ENCODE results near the gene KHDRBS1. TPM values are rescaled to one million over a fixed set of nuclear protein-coding genes. Genes with fewer than 3 reads are reported as not detected.
A peak's percentile ranks its signal among the peaks of the same experiment; 100 is the strongest.
"Not testable (repeated sequence)": the region's sequence is repeated elsewhere in the genome, so short reads cannot be mapped to it uniquely, and the experiment has no call there.

KHDRBS1 gene
- total and polyA plus RNA-seq, 7 experiments from 2014 or later: 89.2 to 162 (median 116) TPM

GRCh38 chr1:32056598-32056997 is 42.9 kb downstream of the KHDRBS1 start:
- Mint-ChIP-seq H3K27ac (peak overlapping the region in 6 of 9 donors; percentile 28 to 68 (median 48)), H3K27me3 (no peaks in the 10 kb centered on the region), H3K4me1 (peaks cover 0 to 3% (median 0%) of the 10 kb centered on the region in 7 donors), H3K9me3 (no peaks in the 10 kb centered on the region), H3K4me3 (no peak overlapping the region), H3K36me3 (peaks cover 0 to 25% (median 11%) of the 10 kb centered on the region in 5 donors)
- Histone ChIP-seq H3K4me3 (ENCODE audit: low read length) (no peak overlapping the region), H3K9me3 (ENCODE audit: control insufficient read depth in 2 of 3, low read length in 3 of 3) (no peaks in the 10 kb centered on the region), H3K27me3 (ENCODE audit: control insufficient read depth in 2 of 2, insufficient read depth in 2 of 2, low read length in 2 of 2) (no peaks in the 10 kb centered on the region), H3K36me3 (ENCODE audit: control insufficient read depth in 2 of 3, insufficient read depth in 3 of 3, low read length in 3 of 3) (peaks cover 13 to 80% (median 14%) of the 10 kb centered on the region in 3 experiments), H3K27ac (ENCODE audit: low read depth, low read length) (no peak overlapping the region), H3K4me1 (ENCODE audit: control insufficient read depth in 2 of 2, insufficient read depth in 2 of 2, low read length in 2 of 2) (no peaks in the 10 kb centered on the region)
- intact Hi-C loops (cut with micrococcal nuclease): no loop called here
- ChIA-PET CTCF (interaction anchor here (0.8 kb wide), 1 partner anchor 8 kb away, joined by 3 read pairs; no protein-coding TSS in a partner anchor), POLR2A (interaction anchor here (0.6 to 1.2 kb wide), 5 partner anchors 10 to 146 kb away, joined by 3 to 4 read pairs (median 3); no protein-coding TSS in a partner anchor)
- ATAC-seq: no peak
- DNase-seq: no peak

DNA sequence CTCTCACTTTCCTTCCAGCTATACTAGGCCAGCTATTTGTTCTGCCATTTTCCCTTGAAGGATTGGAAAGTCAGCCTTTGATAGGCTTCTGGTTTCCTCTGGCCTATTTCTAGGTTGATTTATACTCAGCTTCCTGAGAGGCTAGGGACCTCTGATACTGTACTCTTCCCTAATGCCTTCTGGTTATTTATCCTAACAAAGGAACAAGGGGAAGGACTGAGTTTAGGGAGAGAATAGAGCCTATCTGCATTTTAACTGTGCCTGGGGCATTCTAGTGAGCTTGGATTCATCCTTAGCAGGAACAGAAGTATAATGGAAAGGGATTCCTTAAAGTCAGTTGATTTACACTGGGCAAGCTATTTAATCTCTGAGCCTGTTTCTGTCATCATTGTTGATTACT is 47.2 kb downstream of the KHDRBS1 start:
- intact Hi-C loops (cut with micrococcal nuclease): loop anchor here in 1 of 2 donors (5.0 to 10.0 kb wide), 2 partner anchors 246 to 399 kb away; partner anchors contain the start of gene SPOCD1
- Mint-ChIP-seq H3K4me1 (peaks cover 0 to 9% (median 6%) of the 10 kb centered on the region in 7 donors), H3K36me3 (peaks cover 0 to 17% (median 6%) of the 10 kb centered on the region in 5 donors), H3K4me3 (no peak overlapping the region), H3K27me3 (no peaks in the 10 kb centered on the region), H3K9me3 (no peaks in the 10 kb centered on the region), H3K27ac (peak overlapping the region in 7 of 9 donors; percentile 41 to 67 (median 51))
- Histone ChIP-seq H3K4me3 (ENCODE audit: low read length) (no peak overlapping the region), H3K9me3 (ENCODE audit: control insufficient read depth in 2 of 3, low read length in 3 of 3) (no peaks in the 10 kb centered on the region), H3K36me3 (ENCODE audit: control insufficient read depth in 2 of 3, insufficient read depth in 3 of 3, low read length in 3 of 3) (peaks cover 3 to 59% (median 7%) of the 10 kb centered on the region in 3 experiments), H3K27me3 (ENCODE audit: control insufficient read depth in 2 of 2, insufficient read depth in 2 of 2, low read length in 2 of 2) (no peaks in the 10 kb centered on the region), H3K27ac (ENCODE audit: low read depth, low read length) (no peak overlapping the region), H3K4me1 (ENCODE audit: control insufficient read depth in 2 of 2, insufficient read depth in 2 of 2, low read length in 2 of 2) (no peaks in the 10 kb centered on the region)
- POLR2A ChIA-PET: interaction anchor here (0.6 to 1.2 kb wide), 3 partner anchors 11 to 64 kb away, joined by 3 to 7 read pairs (median 5); partner anchors contain the start of gene TMEM39B
- DNase-seq: no peak
- no peak for ATAC-seq
- CTCF ChIA-PET: interaction anchor here (0.7 to 1.3 kb wide), 3 partner anchors 10 to 58 kb away, joined by 3 to 4 read pairs (median 4); partner anchors contain the start of gene TMEM39B

- Histone ChIP-seq H3K4me1 (ENCODE audit: control insufficient read depth in 2 of 2, insufficient read depth in 2 of 2, low read length in 2 of 2) (peaks cover 4 to 5% of the 10 kb centered on the region in 2 donors), H3K27me3 (ENCODE audit: control insufficient read depth in 2 of 2, insufficient read depth in 2 of 2, low read length in 2 of 2) (no peaks in the 10 kb centered on the region), H3K9me3 (ENCODE audit: control insufficient read depth in 2 of 3, low read length in 3 of 3) (no peaks in the 10 kb centered on the region), H3K27ac (ENCODE audit: low read depth, low read length) (no peak overlapping the region), H3K36me3 (ENCODE audit: control insufficient read depth in 2 of 3, insufficient read depth in 3 of 3, low read length in 3 of 3) (peaks cover 0 to 46% (median 3%) of the 10 kb centered on the region in 3 experiments), H3K4me3 (ENCODE audit: low read length) (no peak overlapping the region)
- H3K36me3 Mint-ChIP-seq: peaks cover 0 to 15% (median 5%) of the 10 kb centered on the region in 5 donors
- no peaks in the 10 kb centered on the region for H3K27me3 Mint-ChIP-seq
- no peak for DNase-seq
- intact Hi-C loops (cut with micrococcal nuclease): loop anchor here (1.0 to 10.0 kb wide), 13 partner anchors 9 to 401 kb away; partner anchors contain the start of genes SPOCD1 (in 2 of the 2) and TMEM39B (in 2 of the 2)
- POLR2A ChIA-PET: interaction anchor here (0.7 to 1.5 kb wide), 4 partner anchors 10 to 105 kb away, joined by 3 to 11 read pairs (median 4); partner anchors contain the start of gene TMEM39B
- peak overlapping the region in 8 of 9 donors; percentile 30 to 79 (median 76) for H3K27ac Mint-ChIP-seq
- CTCF ChIA-PET: interaction anchor here (0.6 to 2.2 kb wide), 19 partner anchors 8 to 399 kb away, joined by 3 to 10 read pairs (median 4); partner anchors contain the start of genes SPOCD1 and TMEM39B
- H3K9me3 Mint-ChIP-seq: no peaks in the 10 kb centered on the region
- no peak for ATAC-seq
- peaks cover 10 to 19% (median 12%) of the 10 kb centered on the region in 7 donors for H3K4me1 Mint-ChIP-seq
- no peak overlapping the region for H3K4me3 Mint-ChIP-seq
These were observed 49.2 kb downstream of the KHDRBS1 start for GRCh38 chr1:32062867-32063230.

DNA sequence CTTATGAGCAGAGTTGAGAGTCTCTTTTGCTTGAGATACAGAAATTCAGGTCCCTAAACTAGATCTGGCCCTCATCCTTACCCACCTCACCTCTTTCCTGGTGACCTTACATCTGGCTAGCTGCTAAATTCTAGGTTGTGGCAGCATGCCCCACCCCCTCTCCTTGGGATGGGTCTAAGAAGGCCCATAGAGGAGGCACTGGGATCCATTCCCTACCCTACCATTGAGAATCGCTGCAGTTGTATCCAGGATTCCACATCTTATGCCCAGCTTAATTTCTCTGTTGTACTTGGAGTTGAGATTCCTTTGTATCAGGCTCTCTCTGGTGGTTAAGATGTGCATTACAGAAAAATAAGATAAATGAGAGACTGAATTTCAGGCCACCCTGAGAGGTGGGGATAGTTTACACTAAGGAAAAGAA is 49.6 kb downstream of the KHDRBS1 start:
- H3K9me3 Mint-ChIP-seq: no peaks in the 10 kb centered on the region
- peak overlapping the region in 8 of 9 donors; percentile 8 to 79 (median 68) for H3K27ac Mint-ChIP-seq
- intact Hi-C loops (cut with micrococcal nuclease): loop anchor here (1.0 to 10.0 kb wide), 13 partner anchors 9 to 401 kb away; partner anchors contain the start of genes SPOCD1 (in 2 of the 2) and TMEM39B (in 2 of the 2)
- Histone ChIP-seq H3K27me3 (ENCODE audit: control insufficient read depth in 2 of 2, insufficient read depth in 2 of 2, low read length in 2 of 2) (no peaks in the 10 kb centered on the region), H3K4me3 (ENCODE audit: low read length) (no peak overlapping the region), H3K9me3 (ENCODE audit: control insufficient read depth in 2 of 3, low read length in 3 of 3) (no peaks in the 10 kb centered on the region), H3K27ac (ENCODE audit: low read depth, low read length) (no peak overlapping the region), H3K36me3 (ENCODE audit: control insufficient read depth in 2 of 3, insufficient read depth in 3 of 3, low read length in 3 of 3) (peaks cover 0 to 42% (median 3%) of the 10 kb centered on the region in 3 experiments), H3K4me1 (ENCODE audit: control insufficient read depth in 2 of 2, insufficient read depth in 2 of 2, low read length in 2 of 2) (peaks cover 4 to 5% of the 10 kb centered on the region in 2 donors)
- ChIA-PET POLR2A (interaction anchor here (0.7 to 1.5 kb wide), 4 partner anchors 9 to 106 kb away, joined by 3 to 11 read pairs (median 4); partner anchors contain the start of gene TMEM39B), CTCF (interaction anchor here (0.6 to 2.2 kb wide), 17 partner anchors 9 to 399 kb away, joined by 3 to 10 read pairs (median 4); partner anchors contain the start of genes SPOCD1 and TMEM39B)
- H3K4me1 Mint-ChIP-seq: peaks cover 10 to 19% (median 12%) of the 10 kb centered on the region in 7 donors
- no peak overlapping the region for H3K4me3 Mint-ChIP-seq
- ATAC-seq (peak; percentile 60), DNase-seq (peak in 6 of 9 donors; percentile 12 to 46 (median 35))
- peaks cover 0 to 13% (median 4%) of the 10 kb centered on the region in 5 donors for H3K36me3 Mint-ChIP-seq
- no peaks in the 10 kb centered on the region for H3K27me3 Mint-ChIP-seq

DNA sequence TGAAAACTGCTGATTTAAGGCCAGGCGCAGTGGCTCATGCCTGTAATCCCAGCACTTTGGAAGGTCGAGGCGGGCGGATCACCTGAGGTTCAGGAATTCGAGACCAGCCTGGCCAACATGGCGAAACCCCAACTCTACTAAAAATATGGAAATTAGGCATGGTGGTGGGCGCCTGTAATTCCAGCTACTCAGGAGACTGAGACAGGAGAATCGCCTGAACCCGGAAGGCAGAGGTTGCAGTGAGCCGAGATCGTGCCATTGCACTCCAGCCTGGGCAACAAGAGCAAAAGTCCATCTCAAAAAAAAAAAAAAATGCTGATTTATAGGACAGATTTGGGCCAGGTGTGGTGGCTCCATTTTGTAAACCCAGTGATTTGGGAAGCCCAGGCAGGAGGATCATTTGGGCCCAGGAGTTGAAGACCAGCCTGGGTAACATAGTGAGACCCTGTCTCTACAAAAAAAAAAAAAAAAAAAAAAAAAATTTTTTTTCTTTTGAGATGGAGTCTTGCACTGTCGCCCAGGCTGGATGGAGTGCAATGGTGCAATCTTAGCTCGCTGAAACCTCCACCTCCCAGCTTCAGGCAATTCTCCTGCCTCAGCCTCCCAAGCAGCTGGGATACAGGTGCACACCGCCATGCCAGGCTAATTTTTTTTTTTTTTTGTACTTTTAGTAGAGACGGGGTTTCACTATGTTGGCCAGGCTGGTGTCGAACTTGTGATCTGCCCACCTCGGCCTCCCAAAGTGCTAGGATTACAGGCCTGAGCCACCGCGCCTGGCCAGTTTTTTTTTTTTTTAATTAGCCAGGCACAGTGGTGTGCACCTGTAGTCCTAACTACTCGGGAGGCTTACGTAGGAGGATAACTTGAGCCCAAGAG is 52.2 kb downstream of the KHDRBS1 start:
- peak overlapping the region in 5 of 10 donors; percentile 15 to 57 (median 42) for H3K4me3 Mint-ChIP-seq

More for the DNA sequence above, 52.2 kb downstream of the KHDRBS1 start:
- peaks cover 12 to 32% (median 22%) of the 10 kb centered on the region in 7 donors for H3K4me1 Mint-ChIP-seq
- not testable (repeated sequence) for H3K4me3 ChIP-seq (ENCODE audit: low read length); H3K9me3 ChIP-seq (ENCODE audit: control insufficient read depth in 2 of 3, low read length in 3 of 3); H3K4me1 ChIP-seq (ENCODE audit: control insufficient read depth in 2 of 2, insufficient read depth in 2 of 2, low read length in 2 of 2); H3K27me3 ChIP-seq (ENCODE audit: control insufficient read depth in 2 of 2, insufficient read depth in 2 of 2, low read length in 2 of 2); H3K9me3 Mint-ChIP-seq; H3K27me3 Mint-ChIP-seq; ATAC-seq; DNase-seq; H3K27ac ChIP-seq (ENCODE audit: low read depth, low read length)
- H3K36me3 ChIP-seq (ENCODE audit: control insufficient read depth in 2 of 3, insufficient read depth in 3 of 3, low read length in 3 of 3): peaks cover 0 to 16% (median 3%) of the 10 kb centered on the region in 3 experiments
- peaks cover 0 to 11% (median 0%) of the 10 kb centered on the region in 5 donors for H3K36me3 Mint-ChIP-seq
- H3K27ac Mint-ChIP-seq: peak overlapping the region in 7 of 9 donors; percentile 35 to 90 (median 61)
- intact Hi-C loops (cut with micrococcal nuclease): loop anchor here in 1 of 2 donors (10.0 kb wide), 1 partner anchor 251 kb away; the partner anchor contains the start of gene SPOCD1
- CTCF ChIA-PET: interaction anchor here (0.6 to 1.3 kb wide), 6 partner anchors 16 to 396 kb away, joined by 3 read pairs; no protein-coding TSS in a partner anchor
- POLR2A ChIA-PET: interaction anchor here (0.5 to 1.2 kb wide), 9 partner anchors 8 to 525 kb away, joined by 3 to 6 read pairs (median 3); no protein-coding TSS in a partner anchor

All from naive thymus-derived CD4-positive, alpha-beta T cell (primary cell).